Retina (tissue), 1 donor: ENCODE measurements around the gene SLCO2A1.

Source experiments
- DNase-seq: peaks from one replicate; pipeline ENCODE4 v3.0.0-alpha.2; 2016

The SLCO2A1 gene

GRCh38 chr3:133930341-133930933 lies 99.3 kb downstream of the SLCO2A1 start:
- peak; percentile 51 for DNase-seq

DNA sequence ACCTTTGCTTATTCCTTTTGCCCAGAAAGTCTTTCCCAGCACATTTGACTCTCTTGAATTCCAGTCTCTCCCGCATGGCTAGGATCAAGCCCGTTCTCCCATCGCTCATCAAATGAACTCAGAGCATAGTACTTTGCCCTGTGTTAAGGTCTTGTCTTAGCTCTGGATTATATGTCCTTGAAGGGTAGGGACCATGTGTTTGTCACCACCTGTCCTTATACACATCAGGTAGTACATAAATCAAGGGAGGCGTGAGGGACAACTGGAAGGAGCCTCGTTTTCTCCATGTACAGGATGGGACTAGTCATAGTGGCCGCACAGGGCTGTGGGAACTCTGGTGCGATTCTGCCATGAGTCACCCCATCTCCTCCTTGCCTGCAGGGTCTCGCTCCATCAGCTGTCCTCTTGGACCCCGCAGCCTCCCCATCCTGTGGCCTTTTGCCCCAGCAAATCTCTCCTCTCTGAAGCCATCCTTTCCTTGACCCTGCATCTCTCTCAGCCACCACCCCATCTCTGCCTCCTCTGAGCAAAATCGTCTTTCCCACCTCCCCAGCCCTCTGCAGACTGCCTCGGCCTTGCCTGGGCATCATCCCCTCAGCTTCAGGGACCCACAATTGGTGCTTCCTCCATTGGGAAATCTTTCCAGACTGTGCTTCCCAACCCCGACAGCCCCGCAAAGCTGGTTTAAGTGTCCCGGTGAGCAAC lies 100.7 kb downstream of the SLCO2A1 start:
- DNase-seq: no peak

- no peak for DNase-seq
Measured at GRCh38 chr3:133928136-133928893, 101.4 kb downstream of the SLCO2A1 start.

DNA sequence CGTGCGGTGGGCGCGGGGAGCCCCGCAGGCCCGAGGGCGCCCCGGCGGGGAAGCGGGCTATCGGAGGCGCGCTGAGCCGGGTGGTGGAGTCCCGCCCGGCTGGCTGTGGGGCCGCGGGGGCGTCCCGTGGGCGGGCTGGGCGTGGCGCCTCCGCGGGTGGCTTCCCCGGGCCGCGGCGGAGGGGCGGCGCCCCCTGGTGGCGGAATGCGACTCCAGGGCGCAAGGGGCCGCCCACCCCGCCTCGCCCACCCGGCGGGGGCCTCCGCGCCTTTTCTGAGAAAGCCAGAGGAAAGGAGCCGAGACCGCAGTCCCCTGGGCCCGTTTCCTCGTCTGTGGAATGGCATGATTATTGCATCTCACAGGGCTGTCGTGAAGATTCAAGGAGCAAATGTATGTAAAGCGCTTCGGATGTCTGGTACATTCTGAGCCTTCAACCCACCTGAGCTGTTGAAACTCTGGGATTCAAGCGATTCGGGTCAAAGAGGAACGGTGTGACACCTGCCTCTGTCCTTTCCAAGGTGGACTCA lies 102.1 kb downstream of the SLCO2A1 start:
- peak; percentile 78 for DNase-seq

- peak; percentile 74 for DNase-seq
Measured at GRCh38 chr3:133926736-133927539, 102.8 kb downstream of the SLCO2A1 start.

DNA sequence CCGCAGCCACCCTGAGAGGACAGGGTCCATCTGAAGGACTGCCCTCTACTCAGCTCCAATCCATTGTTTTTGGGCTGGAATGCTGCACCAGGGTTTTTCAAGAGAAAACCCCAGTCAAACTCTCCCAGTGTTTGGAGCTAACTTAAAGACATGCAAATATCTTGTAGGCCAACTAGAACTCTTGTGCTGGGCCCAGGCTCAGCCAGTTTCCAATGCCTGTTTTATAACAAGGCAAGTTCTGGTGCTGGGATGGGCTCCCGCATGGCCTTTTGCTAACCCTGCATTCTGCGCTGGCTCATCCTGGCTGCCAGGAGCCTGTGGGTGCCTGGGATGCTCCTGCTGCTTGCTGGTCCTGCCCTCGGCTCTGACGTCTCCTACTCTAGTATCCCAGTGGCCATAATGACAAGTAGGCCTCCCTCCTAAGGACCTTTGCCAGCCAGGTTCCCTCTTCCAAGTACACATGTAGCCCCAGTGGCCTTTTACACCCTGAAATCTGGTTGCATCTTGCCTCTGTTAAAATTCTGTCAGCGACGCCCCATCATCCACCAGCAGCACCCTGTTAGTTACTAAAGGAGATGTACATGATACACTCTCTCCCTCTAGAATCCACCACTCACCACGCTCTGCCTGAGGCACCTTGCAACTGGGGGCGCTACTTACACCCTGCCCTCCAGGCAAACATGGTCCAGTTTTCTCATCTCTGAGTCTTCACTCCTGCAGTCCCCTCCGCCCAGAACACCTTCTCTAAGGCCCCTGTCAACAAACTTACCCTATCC lies 103.6 kb downstream of the SLCO2A1 start:
- DNase-seq: no peak

DNA sequence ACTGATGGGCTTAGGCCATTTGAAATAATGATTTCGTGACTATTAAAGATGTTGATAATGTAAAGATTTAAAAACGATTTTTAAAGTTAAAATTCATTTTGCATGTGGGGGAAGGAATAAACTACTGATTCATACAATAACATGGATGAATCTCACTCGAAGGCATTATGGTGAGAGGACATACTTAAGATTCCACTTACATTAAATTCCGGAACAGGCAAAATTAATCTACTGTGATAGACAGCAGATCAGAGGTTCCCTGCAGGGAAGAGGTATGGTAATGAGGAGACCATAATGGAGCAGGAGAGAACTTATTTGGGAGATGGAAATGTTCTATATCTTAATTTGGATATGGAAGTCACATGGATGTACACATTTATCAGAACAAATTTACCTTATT lies 105.7 kb downstream of the SLCO2A1 start:
- DNase-seq: no peak

- DNase-seq: no peak
Measured at GRCh38 chr3:133921592-133921991, 108.1 kb downstream of the SLCO2A1 start.

DNA sequence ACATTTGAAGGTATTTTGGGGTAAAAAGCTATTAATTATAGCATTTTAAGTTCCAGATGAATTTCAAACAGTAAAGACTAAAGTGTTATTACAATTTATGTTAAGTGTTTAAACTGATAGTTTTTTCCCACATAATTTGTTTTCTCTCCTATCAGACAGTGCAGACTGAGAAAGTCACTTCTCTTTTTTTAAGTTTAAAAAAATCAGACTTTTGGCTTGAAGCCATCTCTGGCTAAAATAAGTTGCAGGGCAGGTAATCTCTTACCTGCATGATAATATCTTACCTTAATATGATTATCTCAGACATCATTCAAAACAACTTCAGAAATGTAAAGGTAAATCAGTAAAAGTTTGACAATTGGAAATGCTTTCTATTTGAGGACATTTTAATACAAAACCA lies 112.6 kb downstream of the SLCO2A1 start:
- DNase-seq: no peak

- no peak for DNase-seq
Measured at GRCh38 chr3:133915685-133916658, 113.8 kb downstream of the SLCO2A1 start.

DNA sequence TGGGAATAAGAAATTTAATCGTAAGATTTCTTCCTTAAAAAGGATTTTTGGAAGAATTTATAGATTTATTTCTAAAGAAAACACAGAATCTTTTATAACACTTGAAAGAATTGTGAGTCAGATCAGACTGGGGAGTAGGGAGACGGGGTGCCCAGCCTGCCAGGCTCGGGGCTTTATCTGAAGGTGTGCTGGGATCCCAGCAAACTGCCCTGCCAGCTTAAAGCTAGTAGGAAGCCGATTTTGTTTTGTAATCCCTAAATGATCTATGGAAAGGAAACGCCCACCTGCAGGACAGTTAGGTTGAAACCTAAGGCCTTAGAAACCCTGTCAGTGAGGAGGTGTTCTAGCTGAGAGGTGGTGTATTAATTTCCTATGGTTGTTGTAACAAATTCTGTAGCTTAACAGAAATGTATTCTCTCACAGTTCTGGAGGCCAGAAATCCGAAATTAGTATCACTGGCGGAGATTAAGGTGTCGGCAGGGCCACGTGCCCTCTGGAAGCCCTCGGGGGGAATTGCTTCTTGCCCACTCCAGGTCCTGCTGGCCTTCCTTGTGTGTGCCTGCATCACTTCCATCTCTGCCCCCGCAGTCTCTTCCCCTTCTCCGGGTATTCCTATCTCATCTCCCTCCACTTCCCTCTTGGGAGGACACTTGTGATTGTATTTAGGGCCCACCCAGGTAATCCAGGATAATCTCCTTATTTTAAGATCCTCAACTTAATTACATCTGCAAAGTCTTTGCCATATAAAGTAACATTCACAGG lies 114.7 kb downstream of the SLCO2A1 start:
- DNase-seq: no peak

GRCh38 chr3:133910422-133910821 lies 119.3 kb downstream of the SLCO2A1 start:
- no peak for DNase-seq

DNA sequence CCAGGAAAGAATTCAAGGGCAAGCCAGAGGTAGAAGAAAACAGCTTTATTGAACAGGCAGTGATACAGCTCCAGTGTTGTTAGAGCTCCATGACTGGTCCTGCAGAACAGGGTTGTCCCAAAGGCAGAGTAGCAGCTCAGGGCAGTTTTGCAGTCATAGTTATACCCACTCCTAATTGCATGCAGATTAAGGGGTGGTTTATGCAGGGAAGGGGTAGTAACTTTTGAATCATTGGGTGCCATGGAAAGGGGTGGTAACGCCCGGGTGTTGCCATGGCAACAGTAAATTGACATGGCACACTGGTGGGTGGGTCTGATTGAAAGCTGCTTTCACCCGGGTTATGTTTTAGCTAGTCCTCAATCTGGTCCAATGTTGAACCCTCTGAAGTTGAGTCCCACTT lies 124.3 kb downstream of the SLCO2A1 start:
- DNase-seq: no peak

GRCh38 chr3:133901847-133902246 lies 127.9 kb downstream of the SLCO2A1 start:
- no peak for DNase-seq

- DNase-seq: no peak
Measured at GRCh38 chr3:133901083-133901482, 128.6 kb downstream of the SLCO2A1 start.

DNA sequence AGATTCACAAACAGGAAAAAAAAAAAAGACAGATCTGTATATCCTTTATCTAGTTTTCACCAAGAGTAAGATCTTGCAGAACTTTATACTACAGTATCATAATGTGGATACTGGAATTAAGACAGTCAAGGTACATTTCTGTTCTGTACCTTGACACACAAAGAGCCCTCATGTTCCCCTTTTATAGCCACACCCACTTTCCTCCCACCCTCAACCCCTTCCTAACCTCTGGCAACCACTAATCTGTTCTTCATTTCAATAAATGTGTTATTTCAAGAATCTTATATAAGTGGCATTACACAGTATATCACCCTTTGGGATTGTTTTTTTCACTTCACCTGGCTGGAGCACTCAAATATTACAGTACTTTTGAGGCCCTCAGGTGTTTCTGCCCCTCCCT lies 130.4 kb downstream of the SLCO2A1 start:
- DNase-seq: no peak

DNA sequence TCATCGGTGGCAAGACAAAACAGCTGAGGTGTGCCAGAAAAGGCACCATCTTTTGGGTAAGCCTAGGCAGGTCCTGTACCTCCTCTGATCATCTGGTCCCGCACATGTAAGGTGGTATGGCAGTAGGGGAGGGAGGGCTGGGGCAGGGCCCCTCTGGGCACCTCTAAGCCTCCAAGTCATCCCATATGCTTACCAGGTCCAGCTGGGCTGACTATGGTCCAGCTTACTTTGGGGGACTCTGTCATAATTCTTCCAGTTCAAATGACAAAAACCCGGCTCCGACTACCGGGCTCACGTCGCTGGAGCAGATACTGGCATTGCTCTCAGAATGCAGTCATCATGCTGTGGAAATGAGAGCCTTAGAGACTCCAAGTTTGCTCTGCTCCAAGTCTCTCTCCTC lies 132.2 kb downstream of the SLCO2A1 start:
- no peak for DNase-seq

DNA sequence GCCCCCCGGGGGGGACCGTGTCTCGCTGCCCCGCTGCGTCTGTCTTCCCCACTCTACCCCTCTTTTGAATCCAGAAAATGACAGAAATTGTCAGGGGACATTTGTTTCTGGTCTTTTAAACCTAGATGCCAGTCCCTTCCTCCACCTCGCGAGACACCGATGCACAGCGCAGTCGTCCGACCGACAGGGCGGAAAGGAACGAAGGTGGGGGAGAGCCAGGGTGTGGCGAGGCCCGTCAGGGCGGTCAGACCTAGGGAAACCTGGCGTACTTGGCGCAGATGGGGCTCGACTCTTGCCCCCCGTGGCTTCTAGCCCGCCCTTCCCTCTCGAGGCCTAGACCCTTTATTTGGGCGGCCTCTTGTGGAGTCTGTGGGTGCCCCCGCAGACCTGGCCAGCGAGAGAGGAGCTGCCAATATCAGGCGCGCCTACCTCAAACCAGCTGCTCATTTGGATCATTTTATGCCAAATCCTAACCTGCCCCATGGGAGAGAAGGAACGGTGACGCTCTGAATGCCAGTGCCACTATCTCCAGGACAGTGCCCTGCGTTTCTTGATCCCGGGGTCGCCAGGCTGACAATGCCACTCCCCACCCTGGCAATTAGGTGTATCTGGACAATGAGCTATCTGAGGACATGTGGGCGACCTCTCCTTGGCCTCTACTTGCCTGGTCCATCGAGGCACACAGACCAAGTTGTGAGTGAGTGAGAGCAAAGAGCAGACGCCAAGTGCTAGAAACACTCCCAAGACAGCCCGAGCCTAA lies 133.5 kb downstream of the SLCO2A1 start:
- peak; percentile 86 for DNase-seq
